ENCODE data around the gene TMEM182. TPM values are rescaled to one million over a fixed set of nuclear protein-coding genes. Genes with fewer than 3 reads are reported as not detected.
A peak's percentile ranks its signal among the peaks of the same experiment; 100 is the strongest.

TMEM182 gene
- total RNA-seq, 6 experiments from 2014 or later, result 1.2 to 5.9 (median 2.3) TPM

- TF ChIP-seq CTCF (IDR thresholded peaks at IDR 0.05) (no peak), POLR2A (IDR thresholded peaks at IDR 0.05) (no peak)
These were observed 11.9 kb upstream of the TMEM182 start for GRCh38 chr2:102749938-102750337.

GRCh38 chr2:102753563-102754159 is 8.2 kb upstream of the TMEM182 start:
- H3K4me3 ChIP-seq, result no peak overlapping the region
- ATAC-seq (peak; percentile 78 to 88 (median 84)), DNase-seq (peak in 1 of 3 donors; percentile 50)
- H3K27ac ChIP-seq, result no peak overlapping the region
- 35% methylated on average over 5 of the region's 7 CpGs for WGBS (ENCODE audit: insufficient coverage, low coverage, low lambda C conversion rate, missing lambda C conversion rate)
- no peaks in the 10 kb centered on the region for H3K9me3 ChIP-seq
- no peaks in the 10 kb centered on the region for H3K36me3 ChIP-seq
- H3K27me3 ChIP-seq, result no peaks in the 10 kb centered on the region
- TF ChIP-seq CTCF (IDR thresholded peaks at IDR 0.05), result peak; percentile 78 to 82 (median 82)
- TF ChIP-seq POLR2A (IDR thresholded peaks at IDR 0.05), result no peak
- intact Hi-C loops (cut with DNase I), result loop anchor here in 1 of 2 donors (10.0 kb wide), 1 partner anchor 51 kb away; no protein-coding TSS in a partner anchor
- peaks cover 0 to 21% (median 6%) of the 10 kb centered on the region in 4 donors for H3K4me1 ChIP-seq

More at GRCh38 chr2:102749938-102750337, 11.9 kb upstream of the TMEM182 start:
- Histone ChIP-seq H3K27me3 (no peaks in the 10 kb centered on the region), H3K4me3 (no peak overlapping the region), H3K36me3 (no peaks in the 10 kb centered on the region), H3K4me1 (peaks cover 0 to 10% (median 3%) of the 10 kb centered on the region in 4 donors), H3K9me3 (no peaks in the 10 kb centered on the region), H3K27ac (no peak overlapping the region)
- DNase-seq, result no peak
- intact Hi-C loops (cut with DNase I), result loop anchor here in 1 of 2 donors (10.0 kb wide), 1 partner anchor 55 kb away; no protein-coding TSS in a partner anchor
- 86% methylated on average over 3 of the region's 3 CpGs for WGBS (ENCODE audit: insufficient coverage, low coverage, low lambda C conversion rate, missing lambda C conversion rate)
- no peak for ATAC-seq

GRCh38 chr2:102754456-102755145 is 7.2 kb upstream of the TMEM182 start:
- intact Hi-C loops (cut with DNase I), result loop anchor here in 1 of 2 donors (10.0 kb wide), 1 partner anchor 50 kb away; no protein-coding TSS in a partner anchor
- Histone ChIP-seq H3K4me3 (no peak overlapping the region), H3K4me1 (peaks cover 0 to 24% (median 6%) of the 10 kb centered on the region in 4 donors), H3K9me3 (no peaks in the 10 kb centered on the region), H3K27me3 (no peaks in the 10 kb centered on the region), H3K27ac (peak overlapping the region in 2 of 3 donors; percentile 13 to 55), H3K36me3 (no peaks in the 10 kb centered on the region)
- WGBS (ENCODE audit: insufficient coverage, low coverage, low lambda C conversion rate, missing lambda C conversion rate), result 37% methylated on average over 3 of the region's 3 CpGs
- no peak for DNase-seq
- peak; percentile 33 to 52 (median 46) for ATAC-seq
- TF ChIP-seq POLR2A (IDR thresholded peaks at IDR 0.05), result no peak
- TF ChIP-seq CTCF (IDR thresholded peaks at IDR 0.05), result no peak

GRCh38 chr2:102755284-102755683 is 6.5 kb upstream of the TMEM182 start:
- H3K4me1 ChIP-seq, result peaks cover 0 to 24% (median 6%) of the 10 kb centered on the region in 4 donors
- no peak overlapping the region for H3K4me3 ChIP-seq
- no peaks in the 10 kb centered on the region for H3K36me3 ChIP-seq
- no peak for TF ChIP-seq CTCF (IDR thresholded peaks at IDR 0.05)
- no peak for TF ChIP-seq POLR2A (IDR thresholded peaks at IDR 0.05)
- DNase-seq (no peak), ATAC-seq (peak; percentile 67 to 85 (median 73))
- H3K27me3 ChIP-seq, result no peaks in the 10 kb centered on the region
- peak overlapping the region in 2 of 3 donors; percentile 13 to 55 for H3K27ac ChIP-seq
- intact Hi-C loops (cut with DNase I), result loop anchor here in 1 of 2 donors (10.0 kb wide), 1 partner anchor 50 kb away; no protein-coding TSS in a partner anchor
- no peaks in the 10 kb centered on the region for H3K9me3 ChIP-seq
- WGBS (ENCODE audit: insufficient coverage, low coverage, low lambda C conversion rate, missing lambda C conversion rate), result 22% methylated on average over 4 of the region's 4 CpGs
